ENCODE results near the gene C1orf53. TPM values are rescaled to one million over a fixed set of nuclear protein-coding genes. Genes with fewer than 3 reads are reported as not detected.

The C1orf53 gene
- total and polyA plus RNA-seq, 2 of the 13 experiments (the other 11 are each of a cell fraction or from before 2014, with no cell fraction given): 5.8 to 10.1 TPM

GRCh38 chr1:197868751-197869489, 33.5 kb upstream of the C1orf53 start:
- in situ Hi-C loops (cut with HindIII; ENCODE audit: extremely low pct_ligation_motif_present, low pct_unique_long_range_greater_than_20kb) (loop anchor here (5.0 kb wide), 1 partner anchor 252 kb away; no protein-coding TSS in a partner anchor), intact Hi-C loops (cut with micrococcal nuclease; ENCODE audit: unreplicated experiment) (loop anchor here (1.0 to 10.0 kb wide), 6 partner anchors 47 to 343 kb away; partner anchors contain the start of gene DENND1B)
- ATAC-seq (peak; percentile 96), FAIRE-seq (peak; percentile 37), DNase-seq (ENCODE audit: low spot score) (peak; percentile 50)
- 0% methylated on average over 7 of the region's 7 CpGs for WGBS (ENCODE audit: low lambda C conversion rate)
- Histone ChIP-seq H3K4me1 (ENCODE audit: insufficient read depth, low read length) (no peaks in the 10 kb centered on the region), H3K4me3 (replicated peaks in 1 of 3; ENCODE audit: insufficient read depth in 1 of 3, low read depth in 2 of 3, low read length in 3 of 3) (no peak overlapping the region), H3K27me3 (ENCODE audit: control insufficient read depth in 1 of 2, insufficient read depth in 2 of 2, low read length in 2 of 2) (no peaks in the 10 kb centered on the region), H4K20me1 (ENCODE audit: insufficient read depth, low read length) (no peaks in the 10 kb centered on the region), H3K9me3 (ENCODE audit: low read length) (no peaks in the 10 kb centered on the region), H2AFZ (ENCODE audit: low read length) (no peak overlapping the region), H3K36me3 (replicated peaks in 1 of 2; ENCODE audit: control insufficient read depth in 1 of 2, insufficient read depth in 2 of 2, low read length in 2 of 2) (no peaks in the 10 kb centered on the region), H3K9ac (ENCODE audit: insufficient read depth, low read depth, low read length) (no peak overlapping the region), H3K4me2 (ENCODE audit: low read depth, low read length) (no peak overlapping the region), H3K79me2 (ENCODE audit: insufficient read depth, low read length) (no peaks in the 10 kb centered on the region), H3K27ac (ENCODE audit: extremely low read length, insufficient read depth, low read length) (no peak overlapping the region)
- BruUV-seq (replicated peaks): no TSS peak
- CTCF ChIA-PET (ENCODE audit: low intra/inter-chr PET ratio, low total read pairs): interaction anchor here (0.6 to 2.0 kb wide), 6 partner anchors 56 to 348 kb away, joined by 3 to 17 read pairs (median 4); no protein-coding TSS in a partner anchor
- POLR2A ChIA-PET: interaction anchor here (1.0 to 1.9 kb wide), 2 partner anchors 15 to 34 kb away, joined by 3 to 8 read pairs; partner anchors contain the start of gene C1orf53
- TF ChIP-seq FOXK2 (IDR thresholded peaks at IDR 0.05) (no peak), CEBPB (IDR thresholded peaks at IDR 0.05; ENCODE audit: borderline replicate concordance, low read depth, low read length) (no peak), RAD21 (CRISPR knock-in tag; IDR thresholded peaks at IDR 0.05) (peak; percentile 80), ZNF609 (CRISPR knock-in tag; IDR thresholded peaks at IDR 0.05; ENCODE audit: borderline replicate concordance) (no peak), SOX6 (IDR thresholded peaks at IDR 0.05) (no peak), SOX6 (CRISPR knock-in tag; IDR thresholded peaks at IDR 0.05) (no peak), ZNF546 (CRISPR knock-in tag; conservative IDR thresholded peaks at IDR 0.05) (no peak), ZNF263 (CRISPR knock-in tag; IDR thresholded peaks at IDR 0.05) (no peak), ZUFSP (CRISPR knock-in tag; IDR thresholded peaks at IDR 0.05; ENCODE audit: borderline replicate concordance) (no peak), ZBTB4 (CRISPR knock-in tag; IDR thresholded peaks at IDR 0.05; ENCODE audit: borderline replicate concordance) (no peak)

Data from HepG2 (cell line).